ENCODE measurements around the gene ZMIZ1.

Gene ZMIZ1

DNA sequence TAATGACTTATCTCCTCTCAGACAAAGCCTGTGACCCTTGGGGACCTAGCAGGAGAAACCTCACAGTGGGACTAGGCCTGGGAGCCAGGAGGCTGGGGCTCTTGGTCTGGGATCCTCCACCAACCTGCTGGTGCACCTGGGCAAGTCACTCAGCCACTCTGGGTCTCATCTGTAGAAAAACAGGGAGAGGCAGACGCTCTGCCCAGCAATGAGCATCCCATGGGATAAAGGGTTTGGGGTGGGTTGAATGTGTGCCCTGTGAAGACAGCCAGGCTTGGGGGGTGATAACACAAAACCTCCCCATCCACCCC lies 81.6 kb downstream of the ZMIZ1 start:
- TF ChIP-seq, protein P1, sequence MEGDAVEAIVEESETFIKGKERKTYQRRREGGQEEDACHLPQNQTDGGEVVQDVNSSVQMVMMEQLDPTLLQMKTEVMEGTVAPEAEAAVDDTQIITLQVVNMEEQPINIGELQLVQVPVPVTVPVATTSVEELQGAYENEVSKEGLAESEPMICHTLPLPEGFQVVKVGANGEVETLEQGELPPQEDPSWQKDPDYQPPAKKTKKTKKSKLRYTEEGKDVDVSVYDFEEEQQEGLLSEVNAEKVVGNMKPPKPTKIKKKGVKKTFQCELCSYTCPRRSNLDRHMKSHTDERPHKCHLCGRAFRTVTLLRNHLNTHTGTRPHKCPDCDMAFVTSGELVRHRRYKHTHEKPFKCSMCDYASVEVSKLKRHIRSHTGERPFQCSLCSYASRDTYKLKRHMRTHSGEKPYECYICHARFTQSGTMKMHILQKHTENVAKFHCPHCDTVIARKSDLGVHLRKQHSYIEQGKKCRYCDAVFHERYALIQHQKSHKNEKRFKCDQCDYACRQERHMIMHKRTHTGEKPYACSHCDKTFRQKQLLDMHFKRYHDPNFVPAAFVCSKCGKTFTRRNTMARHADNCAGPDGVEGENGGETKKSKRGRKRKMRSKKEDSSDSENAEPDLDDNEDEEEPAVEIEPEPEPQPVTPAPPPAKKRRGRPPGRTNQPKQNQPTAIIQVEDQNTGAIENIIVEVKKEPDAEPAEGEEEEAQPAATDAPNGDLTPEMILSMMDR (IDR thresholded peaks at IDR 0.05; ENCODE audit: insufficient read depth, low read length, poor library complexity, severe bottlenecking), result no peak
- H3K4me3 ChIP-seq (replicated peaks; ENCODE audit: low read depth, low read length), result no peak overlapping the region
- DNase-seq (ENCODE audit: extremely low read depth, insufficient read length), result no peak
- H3K36me3 ChIP-seq (ENCODE audit: control insufficient read depth, insufficient read depth, low read length), result no peaks in the 10 kb centered on the region
- H3K27me3 ChIP-seq (replicated peaks; ENCODE audit: control insufficient read depth, insufficient read depth, low read length), result no peaks in the 10 kb centered on the region

- H3K4me3 ChIP-seq (replicated peaks; ENCODE audit: low read depth, low read length), result no peak overlapping the region
- no peaks in the 10 kb centered on the region for H3K36me3 ChIP-seq (ENCODE audit: control insufficient read depth, insufficient read depth, low read length)
- no peaks in the 10 kb centered on the region for H3K27me3 ChIP-seq (replicated peaks; ENCODE audit: control insufficient read depth, insufficient read depth, low read length)
- TF ChIP-seq, protein P1 (IDR thresholded peaks at IDR 0.05; ENCODE audit: insufficient read depth, low read length, poor library complexity, severe bottlenecking), result no peak
- DNase-seq (ENCODE audit: extremely low read depth, insufficient read length), result no peak
Observed at GRCh38 chr10:79152423-79152817, 83.7 kb downstream of the ZMIZ1 start.

- Histone ChIP-seq H3K4me3 (replicated peaks; ENCODE audit: low read depth, low read length) (no peak overlapping the region), H3K27me3 (replicated peaks; ENCODE audit: control insufficient read depth, insufficient read depth, low read length) (no peaks in the 10 kb centered on the region), H3K36me3 (ENCODE audit: control insufficient read depth, insufficient read depth, low read length) (no peaks in the 10 kb centered on the region)
- TF ChIP-seq, protein P1 (IDR thresholded peaks at IDR 0.05; ENCODE audit: insufficient read depth, low read length, poor library complexity, severe bottlenecking), result no peak
- no peak for DNase-seq (ENCODE audit: extremely low read depth, insufficient read length)
Observed at GRCh38 chr10:79153745-79154144, 85.0 kb downstream of the ZMIZ1 start.

DNA sequence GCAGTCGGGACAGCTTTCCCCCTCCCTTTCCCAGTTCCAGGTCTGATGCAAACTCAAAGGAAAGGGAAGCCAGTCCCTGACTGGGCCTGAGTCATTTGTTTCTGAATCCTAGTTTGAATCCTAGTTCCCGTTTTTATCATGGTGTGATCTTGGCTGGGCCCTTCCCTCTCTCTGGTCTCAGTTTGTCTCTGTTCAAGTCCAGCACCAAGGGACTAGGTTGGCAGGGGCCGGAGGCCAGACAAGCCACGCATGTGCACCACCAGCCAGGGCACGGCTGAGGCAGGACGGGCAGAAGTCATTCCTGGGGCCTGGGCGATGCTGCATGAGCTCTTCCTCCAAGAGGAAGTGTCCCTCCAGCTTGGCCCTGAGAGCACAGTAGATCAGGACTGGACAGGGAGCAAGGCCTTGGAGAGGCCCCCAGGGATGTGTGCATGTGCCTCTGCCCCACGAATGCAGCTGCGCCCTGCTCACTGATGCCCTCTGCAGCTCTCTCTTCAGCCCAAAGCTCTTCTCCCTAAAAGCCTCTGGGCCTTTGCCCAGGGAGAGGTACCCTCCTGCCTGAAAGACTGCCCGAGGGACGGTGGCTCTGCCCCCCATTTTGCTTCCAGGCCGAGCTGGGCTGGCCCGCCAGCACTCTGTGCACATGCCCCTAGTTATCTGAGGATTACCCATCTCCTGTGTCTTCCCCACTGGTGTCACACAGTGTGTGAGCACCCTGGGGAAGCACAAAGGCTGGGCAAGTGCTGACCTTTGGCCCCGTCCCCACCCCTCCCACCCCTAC lies 86.7 kb downstream of the ZMIZ1 start:
- DNase-seq (ENCODE audit: extremely low read depth, insufficient read length), result no peak

GRCh38 chr10:79156334-79157274 lies 87.8 kb downstream of the ZMIZ1 start:
- Histone ChIP-seq H3K27me3 (replicated peaks; ENCODE audit: control insufficient read depth, insufficient read depth, low read length) (no peaks in the 10 kb centered on the region), H3K36me3 (ENCODE audit: control insufficient read depth, insufficient read depth, low read length) (no peaks in the 10 kb centered on the region), H3K4me3 (replicated peaks; ENCODE audit: low read depth, low read length) (no peak overlapping the region)
- no peak for DNase-seq (ENCODE audit: extremely low read depth, insufficient read length)
- TF ChIP-seq, protein P1 (IDR thresholded peaks at IDR 0.05; ENCODE audit: insufficient read depth, low read length, poor library complexity, severe bottlenecking), result no peak

More for the DNA sequence above, 86.7 kb downstream of the ZMIZ1 start:
- H3K4me3 ChIP-seq (replicated peaks; ENCODE audit: low read depth, low read length), result no peak overlapping the region
- no peaks in the 10 kb centered on the region for H3K36me3 ChIP-seq (ENCODE audit: control insufficient read depth, insufficient read depth, low read length)
- TF ChIP-seq, protein P1 (IDR thresholded peaks at IDR 0.05; ENCODE audit: insufficient read depth, low read length, poor library complexity, severe bottlenecking), result peak; percentile 34
- no peaks in the 10 kb centered on the region for H3K27me3 ChIP-seq (replicated peaks; ENCODE audit: control insufficient read depth, insufficient read depth, low read length)
